ENCODE data around the gene RFC2.

RFC2 gene

DNA sequence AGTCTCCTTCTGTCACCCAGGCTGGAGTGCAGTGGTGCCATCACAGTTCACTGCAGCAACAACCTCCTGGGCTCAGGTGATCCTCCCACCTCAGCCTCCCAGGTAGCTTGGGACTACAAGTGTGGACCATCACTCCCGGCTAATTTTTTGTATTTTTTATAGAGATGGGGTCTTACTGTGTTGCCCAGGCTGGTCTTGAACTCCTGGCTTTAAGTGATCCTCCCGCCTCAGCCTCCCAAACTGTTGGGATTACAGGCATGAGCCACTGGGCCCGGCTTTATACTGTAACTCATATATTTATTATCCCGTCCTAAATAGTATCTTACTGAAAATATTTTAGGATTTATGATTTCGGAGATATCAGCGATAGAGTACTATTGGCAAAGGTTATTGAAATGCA, 69.2 kb downstream of the RFC2 start:
- no peak for DNase-seq

DNA sequence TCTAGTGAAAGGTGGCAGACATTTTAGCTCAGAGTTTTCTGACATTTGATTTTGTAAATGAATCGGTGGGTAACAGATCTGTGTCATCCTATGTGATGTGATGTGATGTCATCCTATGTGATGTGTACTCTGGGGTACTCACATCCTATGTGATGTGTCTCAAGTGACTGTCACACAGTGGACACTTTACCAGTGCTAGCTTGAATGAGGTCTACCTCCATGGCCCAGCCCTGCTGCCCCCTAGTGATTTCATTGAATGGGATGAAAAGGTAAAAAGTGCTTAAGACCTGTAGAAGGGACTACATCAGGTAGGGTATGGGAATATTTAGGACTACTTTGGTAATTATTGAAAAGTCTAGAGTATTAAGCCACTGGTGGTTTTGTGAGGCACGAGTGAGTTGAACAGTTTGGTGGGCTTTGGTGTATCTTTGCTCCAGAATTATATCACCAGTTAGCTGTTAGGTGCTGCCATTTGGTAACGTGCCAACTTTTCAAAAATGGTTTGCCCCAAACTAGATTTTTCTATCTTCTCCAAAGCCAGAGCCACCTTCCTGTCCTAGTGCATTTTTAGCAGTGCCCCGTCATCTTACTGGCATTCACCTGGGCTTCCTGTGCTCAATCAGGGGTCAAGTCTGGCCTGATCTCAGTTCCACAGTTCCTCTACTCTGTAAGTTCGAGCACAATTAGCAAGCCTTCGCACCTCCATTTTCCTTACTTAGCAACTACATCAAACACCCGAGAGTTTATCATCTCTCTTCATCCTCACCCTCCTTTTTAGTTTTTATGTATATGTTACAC, 70.3 kb downstream of the RFC2 start:
- DNase-seq: peak; percentile 38

DNA sequence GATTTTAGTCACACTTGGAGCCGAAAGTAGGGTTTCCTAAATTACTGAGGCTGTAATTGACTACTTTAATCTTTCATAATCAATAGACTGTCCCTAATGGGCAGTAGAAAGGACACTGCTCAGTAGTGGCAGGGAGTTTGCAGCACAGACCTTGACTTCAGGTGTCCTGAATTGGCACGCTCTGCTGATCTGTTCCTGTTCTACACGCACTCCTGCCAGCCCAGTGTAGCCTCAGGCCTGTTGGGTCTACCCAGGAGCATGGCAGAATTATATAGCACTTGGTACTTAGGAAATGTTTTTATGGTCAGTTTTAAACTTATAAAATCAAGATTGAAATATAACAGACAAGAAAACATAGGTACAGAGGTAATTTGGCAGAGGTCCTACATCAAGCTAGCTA, 71.1 kb downstream of the RFC2 start:
- DNase-seq: no peak

DNA sequence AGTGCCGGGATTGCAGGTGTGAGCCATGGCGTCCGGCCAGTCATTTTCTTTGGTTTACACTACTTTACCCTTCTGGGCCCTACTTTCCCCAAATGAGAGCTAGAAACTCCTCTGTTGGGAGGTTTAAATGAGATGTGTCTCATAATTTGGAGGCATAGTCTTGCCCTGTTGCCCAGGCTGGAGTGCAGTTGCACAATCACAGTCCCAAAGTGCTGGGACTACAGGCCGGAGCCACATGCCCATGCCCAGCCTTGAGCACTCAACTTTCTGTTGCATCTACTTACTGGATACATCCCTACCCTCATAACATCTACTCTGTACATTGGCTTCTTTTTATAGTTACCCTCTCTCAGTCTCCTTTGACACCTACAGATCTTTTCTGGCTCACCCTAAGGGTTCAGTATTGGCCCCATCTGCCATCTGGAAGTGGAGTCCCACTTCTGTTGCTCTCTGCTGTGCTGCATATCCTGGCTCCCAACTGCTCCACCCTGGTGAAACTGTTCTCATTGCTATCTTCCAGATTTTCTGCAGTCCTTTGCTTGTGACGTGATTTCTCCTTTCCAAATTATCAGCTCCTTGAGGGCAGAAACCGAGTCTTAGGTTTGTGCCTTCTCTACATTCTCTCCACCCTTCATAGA, 71.6 kb downstream of the RFC2 start:
- DNase-seq: no peak

DNA sequence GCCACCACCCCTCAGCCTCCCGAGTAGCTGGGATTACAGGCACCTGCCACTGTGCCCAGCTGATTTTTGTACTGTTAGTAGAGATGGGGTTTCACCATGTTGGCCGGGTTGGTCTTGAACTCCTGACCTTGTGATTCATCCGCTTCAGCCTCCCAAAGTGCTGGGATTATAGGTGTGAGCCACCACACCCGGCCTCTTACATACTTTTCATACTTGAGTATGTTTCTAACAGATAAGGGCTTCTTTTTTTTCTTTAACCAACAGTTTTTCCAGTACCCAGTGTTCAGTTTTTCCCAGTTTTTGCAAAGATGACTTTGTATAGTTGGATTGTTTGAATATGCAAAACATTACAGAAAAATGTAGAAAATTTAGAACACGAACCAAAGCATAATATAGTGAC, 72.4 kb downstream of the RFC2 start:
- DNase-seq: no peak
